Measurements from ENCODE around the gene GPR37. TPM values are rescaled to one million over a fixed set of nuclear protein-coding genes. Genes with fewer than 3 reads are reported as not detected.
A peak's percentile ranks its signal among the peaks of the same experiment; 100 is the strongest.

Gene GPR37
- total and polyA plus RNA-seq, 8 donors, result 2.0 to 6.9 (median 5.3) TPM

- DNase-seq (peak in 1 of 4 donors; percentile 60), ATAC-seq (no peak)
- intact Hi-C loops (cut with DNase I), result no loop called here
- H3K36me3 ChIP-seq, result no peaks in the 10 kb centered on the region
- H3K4me3 ChIP-seq, result peak overlapping the region; percentile 27 to 47
- H3K27ac ChIP-seq, result no peak overlapping the region
- H3K27me3 ChIP-seq, result peaks cover 27 to 72% of the 10 kb centered on the region in 2 donors
- H3K4me1 ChIP-seq, result peaks cover 0 to 14% of the 10 kb centered on the region in 2 donors
- H3K9me3 ChIP-seq, result no peaks in the 10 kb centered on the region
- TF ChIP-seq, protein P1, sequence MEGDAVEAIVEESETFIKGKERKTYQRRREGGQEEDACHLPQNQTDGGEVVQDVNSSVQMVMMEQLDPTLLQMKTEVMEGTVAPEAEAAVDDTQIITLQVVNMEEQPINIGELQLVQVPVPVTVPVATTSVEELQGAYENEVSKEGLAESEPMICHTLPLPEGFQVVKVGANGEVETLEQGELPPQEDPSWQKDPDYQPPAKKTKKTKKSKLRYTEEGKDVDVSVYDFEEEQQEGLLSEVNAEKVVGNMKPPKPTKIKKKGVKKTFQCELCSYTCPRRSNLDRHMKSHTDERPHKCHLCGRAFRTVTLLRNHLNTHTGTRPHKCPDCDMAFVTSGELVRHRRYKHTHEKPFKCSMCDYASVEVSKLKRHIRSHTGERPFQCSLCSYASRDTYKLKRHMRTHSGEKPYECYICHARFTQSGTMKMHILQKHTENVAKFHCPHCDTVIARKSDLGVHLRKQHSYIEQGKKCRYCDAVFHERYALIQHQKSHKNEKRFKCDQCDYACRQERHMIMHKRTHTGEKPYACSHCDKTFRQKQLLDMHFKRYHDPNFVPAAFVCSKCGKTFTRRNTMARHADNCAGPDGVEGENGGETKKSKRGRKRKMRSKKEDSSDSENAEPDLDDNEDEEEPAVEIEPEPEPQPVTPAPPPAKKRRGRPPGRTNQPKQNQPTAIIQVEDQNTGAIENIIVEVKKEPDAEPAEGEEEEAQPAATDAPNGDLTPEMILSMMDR (IDR thresholded peaks at IDR 0.05), result no peak
These were observed 1.3 kb downstream of the GPR37 start for GRCh38 chr7:124764051-124764846.

DNA sequence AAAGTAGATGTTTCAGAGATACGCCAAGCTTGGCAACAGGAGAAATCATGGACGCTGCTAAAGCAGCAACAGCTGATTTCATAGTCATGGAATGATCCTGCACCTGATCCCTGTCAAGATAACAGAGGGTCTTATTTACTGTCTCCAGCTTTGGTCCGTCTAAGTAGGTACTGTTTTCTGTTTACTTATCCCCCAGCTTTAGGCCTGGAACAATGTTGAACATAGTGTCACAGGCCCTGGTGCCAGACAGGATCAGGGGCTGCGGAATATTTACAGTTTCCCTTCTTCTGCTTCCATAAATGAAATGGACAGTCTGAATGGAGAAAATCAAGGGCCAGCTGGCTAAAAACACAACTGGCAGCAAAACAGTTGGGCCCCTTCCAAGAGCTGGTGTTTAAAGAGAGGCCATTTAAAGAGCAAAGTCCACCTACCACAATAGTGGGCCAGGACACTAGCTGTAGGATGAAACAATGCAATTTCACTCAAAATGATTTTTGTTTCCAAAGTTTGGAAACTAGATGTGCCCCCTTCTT, 2.9 kb downstream of the GPR37 start:
- TF ChIP-seq, protein P1 (IDR thresholded peaks at IDR 0.05), result no peak
- H3K4me1 ChIP-seq, result peaks cover 0 to 14% of the 10 kb centered on the region in 2 donors
- ATAC-seq (no peak), DNase-seq (no peak)
- H3K4me3 ChIP-seq, result no peak overlapping the region
- no peaks in the 10 kb centered on the region for H3K9me3 ChIP-seq
- H3K27me3 ChIP-seq, result peaks cover 27 to 72% of the 10 kb centered on the region in 2 donors
- no peaks in the 10 kb centered on the region for H3K36me3 ChIP-seq
- intact Hi-C loops (cut with DNase I), result no loop called here
- no peak overlapping the region for H3K27ac ChIP-seq

DNA sequence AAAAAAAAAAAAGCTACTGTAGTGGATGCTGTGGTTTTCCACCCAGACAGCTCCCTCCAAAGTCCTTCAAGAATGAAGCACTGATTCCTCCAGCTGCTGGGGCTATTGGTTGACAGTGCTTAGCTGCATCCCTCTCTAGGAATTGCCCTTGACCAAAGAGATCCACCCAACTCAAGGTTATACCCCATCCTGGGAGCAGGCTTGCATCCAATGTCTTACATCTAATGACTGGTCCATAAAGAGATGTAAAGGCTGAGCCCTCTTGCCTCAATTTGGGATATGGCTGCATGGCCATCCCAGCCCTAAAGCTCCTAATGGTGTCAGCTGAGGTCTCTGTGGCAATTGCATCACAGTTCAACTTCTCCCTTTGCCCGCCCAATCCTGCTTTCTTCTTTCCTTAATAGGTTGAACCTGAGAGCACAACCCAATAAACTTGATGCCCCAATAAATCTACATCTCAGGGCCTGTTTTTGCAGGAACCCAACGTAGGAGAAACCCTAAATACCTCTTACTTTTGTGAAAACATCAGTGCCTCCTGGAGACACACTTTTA, 4.4 kb downstream of the GPR37 start:
- ATAC-seq (no peak), DNase-seq (no peak)
- TF ChIP-seq, protein P1 (IDR thresholded peaks at IDR 0.05), result no peak
- peaks cover 0 to 14% of the 10 kb centered on the region in 2 donors for H3K4me1 ChIP-seq
- intact Hi-C loops (cut with DNase I), result no loop called here
- no peaks in the 10 kb centered on the region for H3K36me3 ChIP-seq
- no peak overlapping the region for H3K4me3 ChIP-seq
- no peak overlapping the region for H3K27ac ChIP-seq
- peaks cover 27 to 65% of the 10 kb centered on the region in 2 donors for H3K27me3 ChIP-seq
- no peaks in the 10 kb centered on the region for H3K9me3 ChIP-seq

GRCh38 chr7:124758327-124758726, 7.3 kb downstream of the GPR37 start:
- no peak for ATAC-seq
- TF ChIP-seq, protein P1 (IDR thresholded peaks at IDR 0.05), result no peak
- peaks cover 6 to 36% of the 10 kb centered on the region in 2 donors for H3K27me3 ChIP-seq
- intact Hi-C loops (cut with DNase I), result no loop called here
- DNase-seq, result no peak
- no peak overlapping the region for H3K27ac ChIP-seq
- no peak overlapping the region for H3K4me3 ChIP-seq
- no peaks in the 10 kb centered on the region for H3K9me3 ChIP-seq
- H3K36me3 ChIP-seq, result no peaks in the 10 kb centered on the region
- no peaks in the 10 kb centered on the region for H3K4me1 ChIP-seq

GRCh38 chr7:124754576-124755268, 10.9 kb downstream of the GPR37 start:
- Histone ChIP-seq H3K9me3 (no peaks in the 10 kb centered on the region), H3K36me3 (no peaks in the 10 kb centered on the region), H3K27me3 (peaks cover 0 to 8% of the 10 kb centered on the region in 2 donors), H3K4me3 (no peak overlapping the region), H3K27ac (no peak overlapping the region), H3K4me1 (no peaks in the 10 kb centered on the region)
- ATAC-seq, result no peak
- intact Hi-C loops (cut with DNase I), result no loop called here
- TF ChIP-seq, protein P1 (IDR thresholded peaks at IDR 0.05), result no peak
- no peak for DNase-seq

All from left lung (tissue), 10 donors.